PC-9 (cell line): Measurements from ENCODE around the gene SLC6A5. TPM values are rescaled to one million over a fixed set of nuclear protein-coding genes. Genes with fewer than 3 reads are reported as not detected.

Source experiments
- BruUV-seq: library from RNA; stranded (reverse); fragments of 400-500 nt; replicated peaks from 2 replicates; lab custom pipeline; 2021; lab: Mats Ljungman, UMichigan
- CTCF ChIA-PET: fragments of 300-600 bp; sonication (Branson Sonifier 250); formaldehyde crosslinking; loops from one replicate; lab custom pipeline; 2022; ENCODE audit warnings: antibody characterized with exemption; lab: Charles Lee
- POLR2A ChIA-PET: fragments of 300-600 bp; sonication (Branson Sonifier 250); formaldehyde crosslinking; loops from one replicate; lab custom pipeline; 2022; ENCODE audit warnings: antibody characterized with exemption; ENCODE audit not compliant: unreplicated experiment; lab: Charles Lee
- DNase-seq, 2 experiments: peaks; one replicate each; pipeline versions ENCODE4 v3.0.0 to v3.0.0-alpha.2; 2015 to 2022; ENCODE audit warnings: mixed read lengths in 1 of 2
- H2AFZ ChIP-seq: fragments of 200-600 bp; sonication (generic); 2 replicates; pipeline ENCODE4 v1.8.1; 2017; ENCODE audit warnings: antibody characterized with exemption
- H3F3A ChIP-seq: fragments of 200-600 bp; sonication (generic); 2 replicates; pipeline ENCODE4 v1.8.1; 2017; ENCODE audit warnings: antibody characterized with exemption, mild to moderate bottlenecking, low read depth; ENCODE audit not compliant: insufficient read depth
- H3K27ac ChIP-seq: fragments of 200-600 bp; sonication (generic); 2 replicates; pipeline ENCODE4 v1.6.1; 2016; ENCODE audit warnings: mixed run types
- H3K27me3 ChIP-seq: fragments of 200-600 bp; sonication (generic); 2 replicates; pipeline ENCODE4 v1.6.1; 2016; ENCODE audit warnings: low read depth, mixed run types; ENCODE audit not compliant: insufficient read depth
- H3K36me3 ChIP-seq: fragments of 200-600 bp; sonication (generic); 2 replicates; pipeline ENCODE4 v1.6.1; 2016; ENCODE audit warnings: low read depth, mixed run types
- H3K4me1 ChIP-seq: fragments of 200-600 bp; sonication (generic); replicated peaks from 2 replicates; pipeline ENCODE4 v1.6.1; 2016; ENCODE audit warnings: mixed run types; ENCODE audit not compliant: insufficient read depth
- H3K4me2 ChIP-seq: fragments of 200-600 bp; sonication (generic); 2 replicates; pipeline ENCODE4 v1.6.1; 2017; ENCODE audit warnings: mixed run types
- H3K4me3 ChIP-seq: fragments of 200-600 bp; sonication (generic); 2 replicates; pipeline ENCODE4 v1.6.1; 2016; ENCODE audit warnings: mixed run types
- H3K79me2 ChIP-seq: fragments of 200-600 bp; sonication (generic); 2 replicates; pipeline ENCODE4 v1.6.1; 2017; ENCODE audit warnings: low read depth, mixed run types
- H3K9me2 ChIP-seq: fragments of 200-600 bp; sonication (generic); 2 replicates; pipeline ENCODE4 v1.8.1; 2017; ENCODE audit warnings: mild to moderate bottlenecking; ENCODE audit not compliant: insufficient read depth
- H3K9me3 ChIP-seq: fragments of 200-600 bp; sonication (generic); 2 replicates; pipeline ENCODE4 v1.8.1; 2016; ENCODE audit warnings: low read depth; ENCODE audit not compliant: insufficient read depth
- H4K20me1 ChIP-seq: fragments of 200-600 bp; sonication (generic); 2 replicates; pipeline ENCODE4 v1.8.1; 2017; ENCODE audit not compliant: insufficient read depth
- EZH2 ChIP-seq: fragments of 200-600 bp; sonication (generic); IDR thresholded peaks from 2 replicates; pipeline ENCODE4 v1.8.0; 2017; ENCODE audit warnings: antibody characterized with exemption, low read depth
- intact Hi-C: fragments of 100-400 bp; cut with micrococcal nuclease; formaldehyde crosslinking; loops from one replicate; pipeline ENCODE4 v1.10.0; 2022; ENCODE audit not compliant: unreplicated experiment
- total RNA-seq: library from RNA; stranded (reverse); gene quantifications from 2 replicates; pipeline ENCODE4 v1.2.3, GENCODE V29; 2021
- TF ChIP-seq, protein P1 (sequence below): fragments of 200-600 bp; sonication (generic); conservative IDR thresholded peaks from 2 replicates; pipeline ENCODE4 v1.6.1; 2017; ENCODE audit warnings: mixed run types, antibody characterized with exemption, mild to moderate bottlenecking, moderate library complexity

SLC6A5 gene
- total RNA-seq, 1 experiment from 2014 or later: not detected

- no peaks in the 10 kb centered on the region for H3K79me2 ChIP-seq
- TF ChIP-seq EZH2: no peak
- TF ChIP-seq, protein P1, sequence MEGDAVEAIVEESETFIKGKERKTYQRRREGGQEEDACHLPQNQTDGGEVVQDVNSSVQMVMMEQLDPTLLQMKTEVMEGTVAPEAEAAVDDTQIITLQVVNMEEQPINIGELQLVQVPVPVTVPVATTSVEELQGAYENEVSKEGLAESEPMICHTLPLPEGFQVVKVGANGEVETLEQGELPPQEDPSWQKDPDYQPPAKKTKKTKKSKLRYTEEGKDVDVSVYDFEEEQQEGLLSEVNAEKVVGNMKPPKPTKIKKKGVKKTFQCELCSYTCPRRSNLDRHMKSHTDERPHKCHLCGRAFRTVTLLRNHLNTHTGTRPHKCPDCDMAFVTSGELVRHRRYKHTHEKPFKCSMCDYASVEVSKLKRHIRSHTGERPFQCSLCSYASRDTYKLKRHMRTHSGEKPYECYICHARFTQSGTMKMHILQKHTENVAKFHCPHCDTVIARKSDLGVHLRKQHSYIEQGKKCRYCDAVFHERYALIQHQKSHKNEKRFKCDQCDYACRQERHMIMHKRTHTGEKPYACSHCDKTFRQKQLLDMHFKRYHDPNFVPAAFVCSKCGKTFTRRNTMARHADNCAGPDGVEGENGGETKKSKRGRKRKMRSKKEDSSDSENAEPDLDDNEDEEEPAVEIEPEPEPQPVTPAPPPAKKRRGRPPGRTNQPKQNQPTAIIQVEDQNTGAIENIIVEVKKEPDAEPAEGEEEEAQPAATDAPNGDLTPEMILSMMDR: no peak
- no peaks in the 10 kb centered on the region for H4K20me1 ChIP-seq
- H3K4me3 ChIP-seq: no peak overlapping the region
- no peak for DNase-seq
- intact Hi-C loops: no loop called here
- no TSS peak for BruUV-seq
- no peaks in the 10 kb centered on the region for H3F3A ChIP-seq
- H3K27me3 ChIP-seq: peaks cover 69% of the 10 kb centered on the region
- H3K9me2 ChIP-seq: no peaks in the 10 kb centered on the region
- CTCF ChIA-PET: no interaction called here
- POLR2A ChIA-PET: no interaction called here
- no peaks in the 10 kb centered on the region for H3K36me3 ChIP-seq
- H3K9me3 ChIP-seq: no peaks in the 10 kb centered on the region
- H3K27ac ChIP-seq: no peak overlapping the region
- H3K4me2 ChIP-seq: no peak overlapping the region
- no peak overlapping the region for H2AFZ ChIP-seq
- no peaks in the 10 kb centered on the region for H3K4me1 ChIP-seq
These were observed 2.9 kb upstream of the SLC6A5 start for GRCh38 chr11:20596205-20597153.

DNA sequence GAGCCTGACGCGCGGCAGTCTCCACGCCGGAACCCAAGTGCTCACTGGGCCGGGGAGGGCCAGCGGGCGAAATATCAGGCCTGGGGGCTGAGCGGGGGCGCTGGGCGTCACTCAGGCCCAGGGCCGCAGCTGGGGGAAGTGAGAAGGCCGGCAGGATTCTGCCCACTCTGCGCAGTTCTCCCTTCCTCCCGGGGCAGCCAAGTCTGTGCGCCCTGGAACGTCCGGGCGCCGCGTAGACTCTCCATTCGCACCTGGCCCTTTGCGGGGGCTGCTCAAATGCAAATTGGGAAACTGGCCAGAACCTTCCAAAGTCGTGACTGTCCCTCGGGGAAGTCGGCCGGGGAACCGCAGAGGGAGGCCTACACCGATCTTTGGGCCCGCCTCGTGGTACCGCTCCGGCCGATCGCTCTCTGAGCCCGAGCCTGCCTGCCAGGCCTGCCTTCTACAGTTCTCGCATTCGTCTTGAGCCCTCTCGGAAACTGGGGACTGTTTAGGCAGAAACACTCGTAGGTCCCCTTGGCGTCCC, 2.2 kb upstream of the SLC6A5 start:
- Histone ChIP-seq H3K4me2 (no peak overlapping the region), H3F3A (no peaks in the 10 kb centered on the region), H3K79me2 (no peaks in the 10 kb centered on the region), H3K4me3 (no peak overlapping the region), H3K27ac (no peak overlapping the region), H2AFZ (no peak overlapping the region), H3K9me2 (no peaks in the 10 kb centered on the region), H4K20me1 (no peaks in the 10 kb centered on the region), H3K36me3 (no peaks in the 10 kb centered on the region), H3K4me1 (no peaks in the 10 kb centered on the region), H3K9me3 (no peaks in the 10 kb centered on the region), H3K27me3 (peaks cover 76% of the 10 kb centered on the region)
- DNase-seq: no peak
- ChIA-PET POLR2A (no interaction called here), CTCF (no interaction called here)
- no TSS peak for BruUV-seq
- intact Hi-C loops: no loop called here
- TF ChIP-seq EZH2: no peak
- TF ChIP-seq, protein P1: no peak

DNA sequence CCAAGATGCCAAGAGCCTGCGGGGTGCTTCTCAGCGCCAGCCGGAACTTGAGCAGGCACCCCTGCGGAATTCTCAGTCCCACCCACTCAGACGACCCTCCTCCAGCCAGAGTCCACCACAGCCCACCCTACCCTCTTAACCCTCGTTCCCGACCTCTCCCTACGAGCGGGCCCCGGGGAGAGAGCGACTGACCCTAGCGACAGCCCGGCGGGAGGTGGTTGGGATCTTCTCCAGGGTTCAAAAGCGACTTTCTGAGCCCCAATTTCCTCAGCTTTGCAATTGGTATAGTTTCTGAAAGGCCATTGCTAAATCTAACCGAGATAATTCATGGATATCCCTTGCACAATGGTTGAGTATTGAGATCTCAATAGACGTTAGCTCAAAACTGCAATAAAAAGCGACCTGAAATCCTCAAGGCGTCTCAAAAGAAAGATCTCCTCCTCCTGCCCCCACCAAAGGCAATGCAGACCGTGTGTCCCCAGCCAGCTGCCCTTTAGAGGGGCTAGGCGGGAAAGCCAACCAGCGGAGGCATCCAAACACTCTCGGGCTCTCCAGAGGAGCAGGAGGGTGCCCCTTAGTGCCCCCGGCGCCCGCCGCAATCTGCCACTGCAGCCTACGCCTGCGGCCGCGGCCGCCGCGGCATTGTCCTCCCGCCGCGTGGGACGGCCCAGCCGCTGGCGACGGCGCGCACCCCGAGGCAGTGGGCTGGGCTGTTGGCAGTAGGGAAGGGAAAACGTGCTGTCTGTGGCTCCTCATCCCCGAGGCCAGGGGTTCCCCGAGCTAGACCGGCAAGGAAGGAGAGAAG, 1.5 kb upstream of the SLC6A5 start:
- ChIA-PET POLR2A (interaction anchor here (0.6 kb wide), 1 partner anchor 29 kb away, joined by 6 read pairs; no protein-coding TSS in a partner anchor), CTCF (no interaction called here)
- no peaks in the 10 kb centered on the region for H3K79me2 ChIP-seq
- no peaks in the 10 kb centered on the region for H3K9me3 ChIP-seq
- DNase-seq: no peak
- no TSS peak for BruUV-seq
- H3K9me2 ChIP-seq: no peaks in the 10 kb centered on the region
- H4K20me1 ChIP-seq: no peaks in the 10 kb centered on the region
- H3K4me3 ChIP-seq: no peak overlapping the region
- H3K4me2 ChIP-seq: no peak overlapping the region
- H3K27ac ChIP-seq: no peak overlapping the region
- TF ChIP-seq EZH2: no peak
- TF ChIP-seq, protein P1: no peak
- H3F3A ChIP-seq: no peaks in the 10 kb centered on the region
- intact Hi-C loops: no loop called here
- no peak overlapping the region for H2AFZ ChIP-seq
- no peaks in the 10 kb centered on the region for H3K4me1 ChIP-seq
- no peaks in the 10 kb centered on the region for H3K36me3 ChIP-seq
- H3K27me3 ChIP-seq: peaks cover 77% of the 10 kb centered on the region
